Measurements from ENCODE around the gene CTSA. TPM values are rescaled to one million over a fixed set of nuclear protein-coding genes. Genes with fewer than 3 reads are reported as not detected.

Gene CTSA
- total RNA-seq, 4 donors from 2014 or later, result 42.7 to 103 (median 51.3) TPM

- no peaks in the 10 kb centered on the region for H3K36me3 ChIP-seq
- H3K27ac ChIP-seq, result peak overlapping the region; percentile 33 to 76 (median 71)
- intact Hi-C loops (cut with DNase I), result no loop called here
- TF ChIP-seq POLR2A (IDR thresholded peaks at IDR 0.05), result peak in 1 of 2 donors; percentile 36
- TF ChIP-seq CTCF (IDR thresholded peaks at IDR 0.05), result no peak
- no peaks in the 10 kb centered on the region for H3K9me3 ChIP-seq
- 7 to 9% methylated on average over 30 to 41 of the region's 43 CpGs for WGBS, 2 donors
- peak; percentile 73 to 77 for DNase-seq
- H3K4me1 ChIP-seq, result peaks cover 8 to 22% of the 10 kb centered on the region in 2 donors
- H3K27me3 ChIP-seq, result no peaks in the 10 kb centered on the region
- peak overlapping the region in 2 of 3 donors; percentile 31 to 32 for H3K4me3 ChIP-seq (replicated peaks in 1 of 3)
These were observed 19.7 kb downstream of the CTSA start for GRCh38 chr20:45910670-45911485.

GRCh38 chr20:45911486-45912343 is 20.6 kb downstream of the CTSA start, which contains the start of gene PLTP:
PLTP (minus strand) TSS chr20:45912155; CDS start chr20:45911452, 703 bp downstream.
- peaks cover 8 to 22% of the 10 kb centered on the region in 2 donors for H3K4me1 ChIP-seq
- no peaks in the 10 kb centered on the region for H3K27me3 ChIP-seq
- WGBS, 2 donors, result 1 to 3% methylated on average over 25 to 33 of the region's 58 CpGs
- intact Hi-C loops (cut with DNase I), result no loop called here
- H3K27ac ChIP-seq, result peak within 1 kb of the TSS; percentile 33 to 76 (median 71)
- peak; percentile 32 to 36 for DNase-seq
- peak within 1 kb of the TSS in 2 of 3 donors; percentile 31 to 32 for H3K4me3 ChIP-seq (replicated peaks in 1 of 3)
- H3K36me3 ChIP-seq, result no peaks in the 10 kb centered on the region
- no peaks in the 10 kb centered on the region for H3K9me3 ChIP-seq
- TF ChIP-seq CTCF (IDR thresholded peaks at IDR 0.05) (no peak), POLR2A (IDR thresholded peaks at IDR 0.05) (peak in 1 of 2 donors; percentile 17)

- no peaks in the 10 kb centered on the region for H3K9me3 ChIP-seq
- peaks cover 8 to 22% of the 10 kb centered on the region in 2 donors for H3K4me1 ChIP-seq
- intact Hi-C loops (cut with DNase I), result no loop called here
- WGBS, 2 donors, result 14 to 19% methylated on average over 4 of the region's 4 CpGs
- no peaks in the 10 kb centered on the region for H3K27me3 ChIP-seq
- no peak for DNase-seq
- peak overlapping the region in 1 of 3 donors; percentile 71 for H3K27ac ChIP-seq
- H3K4me3 ChIP-seq (replicated peaks in 1 of 3), result peak overlapping the region in 1 of 3 donors; percentile 32
- TF ChIP-seq CTCF (IDR thresholded peaks at IDR 0.05) (no peak), POLR2A (IDR thresholded peaks at IDR 0.05) (no peak)
- H3K36me3 ChIP-seq, result no peaks in the 10 kb centered on the region
These were observed 21.2 kb downstream of the CTSA start for GRCh38 chr20:45912344-45912682.

GRCh38 chr20:45913116-45913515 is 22.0 kb downstream of the CTSA start:
- 55 to 57% methylated on average over 5 of the region's 5 CpGs for WGBS, 2 donors
- Histone ChIP-seq H3K36me3 (no peaks in the 10 kb centered on the region), H3K4me3 (replicated peaks in 1 of 3) (no peak overlapping the region), H3K27me3 (no peaks in the 10 kb centered on the region), H3K9me3 (no peaks in the 10 kb centered on the region), H3K27ac (no peak overlapping the region), H3K4me1 (peaks cover 8 to 27% of the 10 kb centered on the region in 2 donors)
- TF ChIP-seq CTCF (IDR thresholded peaks at IDR 0.05) (no peak), POLR2A (IDR thresholded peaks at IDR 0.05) (no peak)
- DNase-seq, result no peak
- intact Hi-C loops (cut with DNase I), result no loop called here

Data from thyroid gland (tissue), 4 donors.